T-cell (primary cell): Measurements from ENCODE around the gene FAM185A. TPM values are rescaled to one million over a fixed set of nuclear protein-coding genes. Genes with fewer than 3 reads are reported as not detected.

ENCODE experiments used
- ATAC-seq, 4 experiments: fragments of 200-7000 bp in 3 of 4; fragments of 150-1000 bp in 1 of 4; cut with Tn5 transposase; replicated peaks in 1 of 4; 1 replicate in 3 of 4; 2 replicates in 1 of 4; pipeline ENCODE4 v1.10.0; 2021; ENCODE audit warnings: moderate library complexity in 3 of 4, mild to moderate bottlenecking in 2 of 4, moderate number of reproducible peaks in 1 of 4
- CTCF ChIA-PET, 2 donors: fragments of 300-600 bp; sonication (Branson Sonifier 250); formaldehyde crosslinking; loops; one replicate each; lab custom pipeline; 2022; ENCODE audit warnings: antibody characterized with exemption in 2 of 2; lab: Charles Lee
- POLR2A ChIA-PET, 2 donors: fragments of 300-600 bp; sonication (Branson Sonifier 250); formaldehyde crosslinking; loops; one replicate each; lab custom pipeline; 2022; ENCODE audit warnings: antibody characterized with exemption in 2 of 2; lab: Charles Lee
- DNase-seq, 35 experiments: peaks; one replicate each; pipeline versions ENCODE4 v3.0.0 to v3.0.0-alpha.2; 2013 to 2023
- H3K27ac ChIP-seq: one replicate; pipeline ENCODE4 v1.5.1; 2013; ENCODE audit warnings: low read length
- H3K27me3 ChIP-seq, 2 experiments: replicated peaks in 1 of 2; 1 replicate in 1 of 2; 2 replicates in 1 of 2; pipeline versions ENCODE4 v1.6.1 to v1.7.0; 2013; ENCODE audit warnings: low read length in 1 of 2, mixed read lengths in 1 of 2; ENCODE audit not compliant: control insufficient read depth in 2 of 2, insufficient read depth in 2 of 2; ENCODE audit errors: extremely low read depth in 1 of 2
- H3K36me3 ChIP-seq, 2 donors: 1 replicate in 1 of 2; 2 replicates in 1 of 2; pipeline versions ENCODE4 v1.6.1 to v1.7.0; 2013; ENCODE audit warnings: low read length in 1 of 2; ENCODE audit not compliant: control insufficient read depth in 2 of 2, insufficient read depth in 1 of 2; ENCODE audit errors: extremely low read depth in 1 of 2
- H3K4me1 ChIP-seq, 2 experiments: 1 replicate in 1 of 2; 2 replicates in 1 of 2; pipeline versions ENCODE4 v1.6.1 to v1.7.0; 2013; ENCODE audit warnings: low read length in 2 of 2, mixed read lengths in 1 of 2; ENCODE audit not compliant: insufficient read depth in 2 of 2, control insufficient read depth in 1 of 2; ENCODE audit errors: extremely low read depth in 1 of 2
- H3K4me3 ChIP-seq, 2 donors: 1 replicate in 1 of 2; 2 replicates in 1 of 2; pipeline versions ENCODE4 v1.5.1 to v1.7.0; 2013; ENCODE audit warnings: mild to moderate bottlenecking in 2 of 2, low read length in 1 of 2, moderate library complexity in 1 of 2; ENCODE audit not compliant: control insufficient read depth in 1 of 2; ENCODE audit errors: extremely low read depth in 1 of 2
- H3K9me3 ChIP-seq: 2 replicates; pipeline ENCODE4 v1.7.0; 2013
- H3K27ac Mint-ChIP-seq, 2 donors: one replicate each; pipeline ENCODE4 v1.8.0; 2020 to 2021; ENCODE audit warnings: mild to moderate bottlenecking in 2 of 2, mixed read lengths in 2 of 2
- H3K27me3 Mint-ChIP-seq, 2 donors: one replicate each; pipeline ENCODE4 v1.8.0; 2021 to 2022; ENCODE audit warnings: mixed read lengths in 2 of 2
- H3K36me3 Mint-ChIP-seq: one replicate; pipeline ENCODE4 v1.8.0; 2021; ENCODE audit warnings: mixed read lengths
- H3K4me1 Mint-ChIP-seq, 3 donors: one replicate each; pipeline ENCODE4 v1.8.0; 2020 to 2022; ENCODE audit warnings: mixed read lengths in 3 of 3, mild to moderate bottlenecking in 1 of 3
- H3K4me3 Mint-ChIP-seq, 3 donors: one replicate each; pipeline ENCODE4 v1.8.0; 2020 to 2022; ENCODE audit warnings: mild to moderate bottlenecking in 3 of 3, mixed read lengths in 3 of 3, moderate library complexity in 3 of 3
- H3K9me3 Mint-ChIP-seq, 3 donors: one replicate each; pipeline ENCODE4 v1.8.0; 2020 to 2022; ENCODE audit warnings: mixed read lengths in 3 of 3
- WGBS: methylation state at CpG from one replicate; pipeline ENCODE4 v1.1.5; 2013; ENCODE audit warnings: missing lambda C conversion rate; ENCODE audit not compliant: insufficient coverage; 5-methylcytosine and 5-hydroxymethylcytosine counted together
- total RNA-seq, 35 experiments: library from RNA in 6 of 35; stranded (reverse) in 6 of 35; fragments of 120-200 nt in 1 of 35; gene quantifications; one replicate each; pipeline versions ENCODE4 v1.2.1 to v1.2.4 and lab custom pipeline; 2013 to 2026

FAM185A gene
- total RNA-seq, 5 donors from 2014 or later (not counting 1 experiment from before 2014, with no cell fraction given), result 6.4 to 15.7 (median 8.7) TPM

DNA sequence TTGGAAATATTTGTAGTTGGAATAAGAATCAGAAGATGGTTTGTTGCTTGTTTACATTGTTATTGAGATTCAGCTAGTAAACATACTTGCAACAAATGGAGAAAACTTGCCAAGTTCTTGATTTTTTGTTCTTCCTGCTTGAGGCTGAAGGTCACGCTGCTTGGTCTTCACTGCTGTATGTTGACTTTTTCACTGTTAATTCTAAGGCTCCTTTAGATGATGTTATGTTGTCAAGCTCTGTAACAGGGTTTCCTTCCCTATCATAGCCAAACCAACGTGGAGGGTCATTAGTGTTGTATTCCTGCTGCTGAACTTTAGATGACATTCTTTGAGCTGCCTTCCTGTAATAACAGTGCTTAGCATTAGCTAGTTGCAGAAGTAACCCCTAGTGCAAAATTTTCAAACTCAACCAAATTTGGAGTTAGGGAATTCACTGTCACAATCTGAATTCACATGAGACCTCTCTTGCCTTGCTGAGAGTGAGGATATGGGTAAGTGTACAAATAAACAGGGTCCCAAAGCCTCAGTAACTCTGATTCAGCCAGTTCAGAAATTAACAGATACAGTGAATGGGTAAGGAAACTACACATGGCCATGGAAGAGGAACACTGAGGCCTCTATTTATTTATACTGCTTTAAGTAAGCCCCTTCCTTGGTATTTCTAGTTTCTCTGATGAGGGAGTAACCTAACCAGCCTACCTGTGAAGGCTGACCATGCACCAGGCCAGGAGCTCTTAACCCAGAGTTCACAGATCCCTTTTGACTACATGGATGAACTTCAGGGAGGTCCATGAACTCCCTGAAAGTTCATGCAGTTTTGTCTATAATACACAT is 64.6 kb downstream of the FAM185A start:
- H3K27ac ChIP-seq, result no peak overlapping the region
- Mint-ChIP-seq H3K36me3 (peaks cover 36% of the 10 kb centered on the region), H3K4me3 (no peak overlapping the region), H3K27me3 (no peaks in the 10 kb centered on the region), H3K4me1 (no peaks in the 10 kb centered on the region), H3K9me3 (no peaks in the 10 kb centered on the region), H3K27ac (no peak overlapping the region)
- H3K27me3 ChIP-seq, result no peaks in the 10 kb centered on the region
- ChIA-PET POLR2A (no interaction called here), CTCF (no interaction called here)
- no peak overlapping the region for H3K4me3 ChIP-seq
- DNase-seq, result no peak
- no CpG with 5 or more reads among the region's 2 CpGs for WGBS
- no peak for ATAC-seq
- H3K4me1 ChIP-seq, result no peaks in the 10 kb centered on the region
- no peaks in the 10 kb centered on the region for H3K9me3 ChIP-seq
- H3K36me3 ChIP-seq, result no peaks in the 10 kb centered on the region

DNA sequence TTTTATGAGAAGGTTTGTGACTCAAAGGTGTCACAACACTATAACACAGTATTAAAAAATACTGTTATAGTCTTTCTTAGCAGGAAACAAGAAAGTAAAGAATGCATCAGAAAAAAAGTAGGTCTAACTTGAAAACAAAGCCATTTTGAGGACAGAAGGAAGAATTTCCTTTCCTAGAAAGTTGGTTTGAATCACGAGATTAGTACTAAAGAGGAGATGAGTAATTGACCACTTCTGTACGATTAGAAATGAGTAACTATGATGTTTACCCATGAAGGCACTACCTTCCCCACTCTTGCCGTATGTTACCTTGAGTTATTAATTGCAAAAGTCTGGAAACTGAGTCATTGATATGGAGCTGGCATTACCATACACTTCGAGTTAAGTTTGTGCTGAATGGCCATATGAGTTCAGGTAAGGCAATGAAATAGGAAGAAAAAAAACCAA is 65.2 kb downstream of the FAM185A start:
- H3K4me1 ChIP-seq, result no peaks in the 10 kb centered on the region
- no peaks in the 10 kb centered on the region for H3K9me3 Mint-ChIP-seq
- H3K36me3 Mint-ChIP-seq, result peaks cover 35% of the 10 kb centered on the region
- no peak overlapping the region for H3K27ac Mint-ChIP-seq
- no peaks in the 10 kb centered on the region for H3K27me3 ChIP-seq
- ATAC-seq (no peak), DNase-seq (no peak)
- no CpG with 5 or more reads among the region's 4 CpGs for WGBS
- H3K27me3 Mint-ChIP-seq, result no peaks in the 10 kb centered on the region
- H3K4me3 Mint-ChIP-seq, result no peak overlapping the region
- no peak overlapping the region for H3K27ac ChIP-seq
- no peaks in the 10 kb centered on the region for H3K4me1 Mint-ChIP-seq
- CTCF ChIA-PET, result no interaction called here
- no peak overlapping the region for H3K4me3 ChIP-seq
- no peaks in the 10 kb centered on the region for H3K36me3 ChIP-seq
- POLR2A ChIA-PET, result interaction anchor here in 1 of 2 donors (0.6 kb wide), 1 partner anchor 24 kb away, joined by 3 read pairs; no protein-coding TSS in a partner anchor
- no peaks in the 10 kb centered on the region for H3K9me3 ChIP-seq

DNA sequence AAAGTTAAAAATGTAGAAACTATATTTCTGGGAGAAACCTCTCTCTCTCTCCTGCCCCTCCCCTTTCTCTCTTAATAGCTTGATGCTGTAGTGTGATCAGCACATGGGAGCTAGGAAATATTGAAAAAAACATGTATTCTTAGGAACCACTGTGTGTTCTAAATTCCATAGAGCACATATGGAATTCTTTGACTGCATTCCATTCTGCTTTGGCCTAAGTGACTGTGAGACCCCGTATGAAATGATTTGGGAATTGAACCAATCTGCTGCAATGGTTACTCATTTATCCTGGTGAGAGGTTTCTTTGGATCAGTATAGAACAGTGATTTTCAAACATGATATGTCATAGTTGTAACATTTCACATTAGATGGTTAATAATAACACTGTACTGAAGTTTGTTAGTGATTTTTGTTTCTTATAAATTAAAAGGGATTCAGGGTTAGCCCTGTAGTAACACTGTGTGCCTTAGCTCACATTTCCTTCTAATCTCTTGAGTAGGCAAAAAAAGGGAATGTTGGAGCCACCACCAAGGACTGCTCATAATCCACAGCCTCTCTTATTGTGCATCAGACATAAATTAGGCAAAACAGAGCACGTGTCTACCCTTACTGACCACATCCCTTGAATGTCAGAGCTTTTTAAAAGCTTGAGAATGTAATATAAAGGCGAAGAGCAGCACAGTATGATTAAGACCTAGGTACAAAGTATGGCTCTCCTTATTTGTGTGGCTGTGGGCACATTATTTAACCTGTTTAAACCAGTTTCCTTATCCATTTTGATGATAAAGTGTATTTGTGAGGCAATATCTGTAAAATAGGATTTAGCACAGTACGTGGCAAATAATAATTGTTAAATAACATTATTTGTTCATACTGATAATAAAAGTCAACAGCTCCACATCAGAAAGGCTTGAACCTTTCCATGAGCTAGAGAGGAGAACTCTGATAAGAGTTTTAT is 69.1 kb downstream of the FAM185A start:
- DNase-seq (no peak), ATAC-seq (no peak)
- no peak overlapping the region for H3K4me3 Mint-ChIP-seq
- POLR2A ChIA-PET, result no interaction called here
- H3K4me1 Mint-ChIP-seq, result no peaks in the 10 kb centered on the region
- H3K36me3 ChIP-seq, result peaks cover 0 to 2% of the 10 kb centered on the region in 2 donors
- no peak overlapping the region for H3K27ac ChIP-seq
- no peaks in the 10 kb centered on the region for H3K4me1 ChIP-seq
- CTCF ChIA-PET, result no interaction called here
- no peaks in the 10 kb centered on the region for H3K9me3 ChIP-seq
- WGBS, result 100% methylated on average over 1 of the region's 4 CpGs
- H3K36me3 Mint-ChIP-seq, result peaks cover 39% of the 10 kb centered on the region
- no peaks in the 10 kb centered on the region for H3K9me3 Mint-ChIP-seq
- no peak overlapping the region for H3K4me3 ChIP-seq
- H3K27me3 ChIP-seq, result no peaks in the 10 kb centered on the region
- H3K27me3 Mint-ChIP-seq, result no peaks in the 10 kb centered on the region
- no peak overlapping the region for H3K27ac Mint-ChIP-seq

DNA sequence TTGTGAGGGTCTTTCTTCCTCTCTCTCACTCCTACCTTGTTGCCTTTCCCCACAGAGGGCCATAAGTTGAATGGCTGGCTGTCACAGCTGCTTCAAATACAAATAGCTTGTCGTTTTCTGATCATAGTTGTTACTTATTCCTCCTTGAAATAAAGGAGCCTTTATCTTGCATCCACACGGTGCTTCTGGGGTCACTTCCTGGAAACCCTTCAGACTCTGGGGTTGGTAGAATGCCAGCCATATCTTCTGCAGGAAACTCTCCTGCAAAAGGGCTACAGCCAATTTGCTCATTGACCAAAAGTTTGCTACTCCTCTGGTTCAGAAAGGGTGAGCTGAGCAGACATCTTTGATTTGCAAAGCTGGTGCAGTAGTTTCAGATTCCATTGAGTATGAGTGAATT is 70.4 kb downstream of the FAM185A start:
- Histone ChIP-seq H3K4me3 (no peak overlapping the region), H3K9me3 (no peaks in the 10 kb centered on the region), H3K36me3 (peaks cover 0 to 2% of the 10 kb centered on the region in 2 donors), H3K27me3 (no peaks in the 10 kb centered on the region), H3K27ac (no peak overlapping the region), H3K4me1 (no peaks in the 10 kb centered on the region)
- Mint-ChIP-seq H3K9me3 (no peaks in the 10 kb centered on the region), H3K27ac (no peak overlapping the region), H3K27me3 (no peaks in the 10 kb centered on the region), H3K4me1 (no peaks in the 10 kb centered on the region), H3K4me3 (no peak overlapping the region), H3K36me3 (peaks cover 40% of the 10 kb centered on the region)
- 49% methylated on average over 2 of the region's 2 CpGs for WGBS
- no peak for ATAC-seq
- no peak for DNase-seq
- POLR2A ChIA-PET, result no interaction called here
- CTCF ChIA-PET, result no interaction called here

DNA sequence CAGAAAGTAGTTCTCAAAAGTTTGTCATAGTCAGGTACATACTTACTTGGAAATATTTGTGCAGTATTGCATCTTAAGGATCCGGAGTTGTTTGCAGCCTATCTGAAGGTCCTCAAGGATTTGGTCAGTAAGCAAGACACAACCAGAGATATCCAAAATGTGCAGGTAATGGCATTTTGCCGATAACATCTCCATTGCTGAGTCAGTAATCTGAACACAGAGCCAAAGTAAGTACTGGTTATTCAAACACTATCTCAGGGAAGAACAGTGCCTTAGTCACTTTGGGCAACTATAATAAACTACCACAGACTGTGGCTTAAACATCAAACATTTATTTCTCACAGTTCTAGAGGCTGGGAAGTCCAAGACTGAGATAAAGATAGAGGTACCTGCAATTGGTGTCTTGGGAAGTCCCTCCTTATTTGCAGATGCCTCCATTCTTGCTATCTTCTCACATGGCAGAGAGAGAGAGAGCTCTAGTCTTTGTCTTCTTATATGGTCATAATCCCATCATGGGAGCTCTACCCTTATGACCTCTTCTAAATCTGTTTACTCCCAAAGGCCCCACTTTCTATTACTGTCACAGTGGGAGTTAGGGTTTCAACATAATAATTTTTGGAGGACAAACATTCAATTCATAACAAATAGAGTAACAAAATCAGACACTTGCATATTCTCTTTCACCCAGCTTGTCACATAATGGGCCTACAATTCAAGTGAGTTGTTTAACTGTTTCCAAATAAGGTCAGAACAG is 73.4 kb downstream of the FAM185A start:
- H3K4me1 ChIP-seq, result no peaks in the 10 kb centered on the region
- Mint-ChIP-seq H3K27me3 (no peaks in the 10 kb centered on the region), H3K4me1 (no peaks in the 10 kb centered on the region), H3K4me3 (no peak overlapping the region), H3K27ac (no peak overlapping the region), H3K9me3 (no peaks in the 10 kb centered on the region), H3K36me3 (peaks cover 51% of the 10 kb centered on the region)
- ATAC-seq (no peak), DNase-seq (no peak)
- WGBS, result 94% methylated on average over 2 of the region's 2 CpGs
- no peak overlapping the region for H3K27ac ChIP-seq
- peaks cover 0 to 2% of the 10 kb centered on the region in 2 donors for H3K36me3 ChIP-seq
- ChIA-PET CTCF (no interaction called here), POLR2A (no interaction called here)
- no peak overlapping the region for H3K4me3 ChIP-seq
- no peaks in the 10 kb centered on the region for H3K27me3 ChIP-seq
- H3K9me3 ChIP-seq, result no peaks in the 10 kb centered on the region
